Naive B cell (primary cell): ENCODE results near the gene MAOB. TPM values are rescaled to one million over a fixed set of nuclear protein-coding genes. Genes with fewer than 3 reads are reported as not detected.

ENCODE experiments used
- ATAC-seq, 2 donors: fragments of 150-1000 bp; cut with Tn5 transposase; 2 replicates each; pipeline ENCODE4 v1.10.0; 2021; ENCODE audit warnings: low read depth in 2 of 2, mild to moderate bottlenecking in 2 of 2, moderate library complexity in 2 of 2
- DNase-seq: peaks from one replicate; pipeline ENCODE4 v3.0.0; 2022
- H3K27ac Mint-ChIP-seq, 6 donors: one replicate each; pipeline ENCODE4 v1.8.0; 2020 to 2022; ENCODE audit warnings: mild to moderate bottlenecking in 6 of 6, mixed read lengths in 6 of 6, moderate library complexity in 5 of 6, inconsistent platforms in 2 of 6
- H3K27me3 Mint-ChIP-seq, 3 donors: one replicate each; pipeline ENCODE4 v1.8.0; 2021 to 2022; ENCODE audit warnings: mixed read lengths in 3 of 3, mild to moderate bottlenecking in 1 of 3
- H3K36me3 Mint-ChIP-seq, 2 donors: one replicate each; pipeline ENCODE4 v1.8.0; 2020 to 2022; ENCODE audit warnings: mixed read lengths in 2 of 2, inconsistent platforms in 1 of 2, mild to moderate bottlenecking in 1 of 2
- H3K4me1 Mint-ChIP-seq, 3 donors: one replicate each; pipeline ENCODE4 v1.8.0; 2020 to 2022; ENCODE audit warnings: mixed read lengths in 3 of 3, inconsistent platforms in 1 of 3, mild to moderate bottlenecking in 1 of 3, moderate library complexity in 1 of 3
- H3K4me3 Mint-ChIP-seq, 8 donors: one replicate each; pipeline ENCODE4 v1.8.0; 2020 to 2022; ENCODE audit warnings: mild to moderate bottlenecking in 8 of 8, mixed read lengths in 8 of 8, moderate library complexity in 8 of 8, inconsistent platforms in 2 of 8
- H3K9me3 Mint-ChIP-seq, 7 donors: one replicate each; pipeline ENCODE4 v1.8.0; 2020 to 2022; ENCODE audit warnings: mixed read lengths in 7 of 7, mild to moderate bottlenecking in 5 of 7, inconsistent platforms in 2 of 7, moderate library complexity in 1 of 7
- polyA plus RNA-seq, 6 donors: library from polyadenylated mRNA; unstranded; fragments of 300-500 nt; fragmentation: Illumina TruSeq; gene quantifications; one replicate each; pipeline ENCODE4 v1.2.3, GENCODE V29; 2021; ENCODE audit warnings: low read depth in 6 of 6

The MAOB gene
- polyA plus RNA-seq, 6 donors from 2014 or later = not detected

- peaks cover 0 to 10% (median 0%) of the 10 kb centered on the region in 3 donors for H3K4me1 Mint-ChIP-seq
- peaks cover 0 to 4% (median 0%) of the 10 kb centered on the region in 7 donors for H3K9me3 Mint-ChIP-seq
- H3K27ac Mint-ChIP-seq = no peak overlapping the region
- H3K27me3 Mint-ChIP-seq = peaks cover 14 to 43% (median 26%) of the 10 kb centered on the region in 3 donors
- H3K36me3 Mint-ChIP-seq = no peaks in the 10 kb centered on the region
- DNase-seq (no peak), ATAC-seq (no peak)
- no peak overlapping the region for H3K4me3 Mint-ChIP-seq
Measured at GRCh38 chrX:43878906-43879526, 3.2 kb downstream of the MAOB start.

- DNase-seq (no peak), ATAC-seq (peak in 1 of 2 donors; percentile 61)
- Mint-ChIP-seq H3K36me3 (no peaks in the 10 kb centered on the region), H3K9me3 (peaks cover 0 to 9% (median 3%) of the 10 kb centered on the region in 7 donors), H3K27ac (peak overlapping the region in 1 of 6 donors; percentile 16), H3K4me1 (peaks cover 0 to 7% (median 0%) of the 10 kb centered on the region in 3 donors), H3K4me3 (no peak overlapping the region), H3K27me3 (peaks cover 8 to 25% (median 18%) of the 10 kb centered on the region in 3 donors)
Measured at GRCh38 chrX:43876680-43877079, 5.6 kb downstream of the MAOB start.

GRCh38 chrX:43870758-43871419 lies 11.4 kb downstream of the MAOB start:
- H3K4me1 Mint-ChIP-seq = no peaks in the 10 kb centered on the region
- H3K36me3 Mint-ChIP-seq = no peaks in the 10 kb centered on the region
- DNase-seq = no peak
- H3K27ac Mint-ChIP-seq = no peak overlapping the region
- no peak for ATAC-seq
- peaks cover 0 to 8% (median 3%) of the 10 kb centered on the region in 7 donors for H3K9me3 Mint-ChIP-seq
- H3K4me3 Mint-ChIP-seq = no peak overlapping the region
- H3K27me3 Mint-ChIP-seq = peaks cover 0 to 28% (median 0%) of the 10 kb centered on the region in 3 donors

GRCh38 chrX:43870011-43870410 lies 12.2 kb downstream of the MAOB start:
- Mint-ChIP-seq H3K4me3 (no peak overlapping the region), H3K9me3 (peaks cover 0 to 8% (median 3%) of the 10 kb centered on the region in 7 donors), H3K4me1 (no peaks in the 10 kb centered on the region), H3K27ac (no peak overlapping the region), H3K27me3 (peaks cover 0 to 29% (median 0%) of the 10 kb centered on the region in 3 donors), H3K36me3 (no peaks in the 10 kb centered on the region)
- ATAC-seq (no peak), DNase-seq (no peak)

- no peak for DNase-seq
- Mint-ChIP-seq H3K9me3 (peaks cover 0 to 8% (median 3%) of the 10 kb centered on the region in 7 donors), H3K27ac (no peak overlapping the region), H3K4me1 (no peaks in the 10 kb centered on the region), H3K4me3 (no peak overlapping the region), H3K36me3 (no peaks in the 10 kb centered on the region), H3K27me3 (peaks cover 0 to 29% (median 0%) of the 10 kb centered on the region in 3 donors)
- no peak for ATAC-seq
Measured at GRCh38 chrX:43868791-43869190, 13.5 kb downstream of the MAOB start.

- ATAC-seq = no peak
- no peaks in the 10 kb centered on the region for H3K4me1 Mint-ChIP-seq
Measured at GRCh38 chrX:43866423-43866822, 15.8 kb downstream of the MAOB start.

GRCh38 chrX:43865791-43866190 lies 16.5 kb downstream of the MAOB start:
- no peak for DNase-seq
- peak overlapping the region in 1 of 6 donors; percentile 21 for H3K27ac Mint-ChIP-seq
- H3K9me3 Mint-ChIP-seq = peaks cover 0 to 1% (median 0%) of the 10 kb centered on the region in 7 donors
- no peak overlapping the region for H3K4me3 Mint-ChIP-seq
- no peaks in the 10 kb centered on the region for H3K4me1 Mint-ChIP-seq
- ATAC-seq = no peak
- H3K27me3 Mint-ChIP-seq = peaks cover 0 to 29% (median 0%) of the 10 kb centered on the region in 3 donors
- no peaks in the 10 kb centered on the region for H3K36me3 Mint-ChIP-seq

More at GRCh38 chrX:43866423-43866822, 15.8 kb downstream of the MAOB start:
- no peaks in the 10 kb centered on the region for H3K36me3 Mint-ChIP-seq
- H3K27me3 Mint-ChIP-seq = peaks cover 0 to 29% (median 0%) of the 10 kb centered on the region in 3 donors
- no peak overlapping the region for H3K4me3 Mint-ChIP-seq
- peaks cover 0 to 1% (median 0%) of the 10 kb centered on the region in 7 donors for H3K9me3 Mint-ChIP-seq
- DNase-seq = no peak
- H3K27ac Mint-ChIP-seq = no peak overlapping the region

GRCh38 chrX:43862434-43862833 lies 19.8 kb downstream of the MAOB start:
- no peak for ATAC-seq
- no peak for DNase-seq
- H3K36me3 Mint-ChIP-seq = no peaks in the 10 kb centered on the region
- H3K27ac Mint-ChIP-seq = no peak overlapping the region
- no peak overlapping the region for H3K4me3 Mint-ChIP-seq
- no peaks in the 10 kb centered on the region for H3K9me3 Mint-ChIP-seq
- no peaks in the 10 kb centered on the region for H3K4me1 Mint-ChIP-seq
- H3K27me3 Mint-ChIP-seq = peaks cover 0 to 22% (median 6%) of the 10 kb centered on the region in 3 donors

GRCh38 chrX:43861750-43862149 lies 20.5 kb downstream of the MAOB start:
- Mint-ChIP-seq H3K4me3 (no peak overlapping the region), H3K27me3 (peaks cover 0 to 16% (median 6%) of the 10 kb centered on the region in 3 donors), H3K27ac (no peak overlapping the region), H3K4me1 (no peaks in the 10 kb centered on the region), H3K36me3 (no peaks in the 10 kb centered on the region), H3K9me3 (no peaks in the 10 kb centered on the region)
- no peak for ATAC-seq
- DNase-seq = no peak

GRCh38 chrX:43860646-43861370 lies 21.4 kb downstream of the MAOB start:
- H3K27ac Mint-ChIP-seq = no peak overlapping the region
- DNase-seq (no peak), ATAC-seq (no peak)
- no peak overlapping the region for H3K4me3 Mint-ChIP-seq
- no peaks in the 10 kb centered on the region for H3K9me3 Mint-ChIP-seq
- H3K36me3 Mint-ChIP-seq = no peaks in the 10 kb centered on the region
- H3K27me3 Mint-ChIP-seq = peaks cover 0 to 6% (median 6%) of the 10 kb centered on the region in 3 donors
- H3K4me1 Mint-ChIP-seq = no peaks in the 10 kb centered on the region

- DNase-seq = no peak
- Mint-ChIP-seq H3K36me3 (no peaks in the 10 kb centered on the region), H3K4me3 (no peak overlapping the region), H3K27ac (no peak overlapping the region), H3K9me3 (peaks cover 0 to 4% (median 0%) of the 10 kb centered on the region in 7 donors), H3K27me3 (peaks cover 0 to 11% (median 3%) of the 10 kb centered on the region in 3 donors), H3K4me1 (no peaks in the 10 kb centered on the region)
- no peak for ATAC-seq
Measured at GRCh38 chrX:43853225-43853828, 28.9 kb downstream of the MAOB start.

- ATAC-seq = no peak
- no peak overlapping the region for H3K4me3 Mint-ChIP-seq
- no peak overlapping the region for H3K27ac Mint-ChIP-seq
- peaks cover 0 to 4% (median 0%) of the 10 kb centered on the region in 7 donors for H3K9me3 Mint-ChIP-seq
- no peaks in the 10 kb centered on the region for H3K36me3 Mint-ChIP-seq
- H3K27me3 Mint-ChIP-seq = peaks cover 0 to 9% (median 0%) of the 10 kb centered on the region in 3 donors
- no peak for DNase-seq
- no peaks in the 10 kb centered on the region for H3K4me1 Mint-ChIP-seq
Measured at GRCh38 chrX:43850629-43851028, 31.6 kb downstream of the MAOB start.

GRCh38 chrX:43849173-43849572 lies 33.1 kb downstream of the MAOB start:
- ATAC-seq = no peak
- H3K27ac Mint-ChIP-seq = no peak overlapping the region
- H3K27me3 Mint-ChIP-seq = peaks cover 0 to 9% (median 0%) of the 10 kb centered on the region in 3 donors
- H3K9me3 Mint-ChIP-seq = peaks cover 0 to 4% (median 0%) of the 10 kb centered on the region in 7 donors
- no peak overlapping the region for H3K4me3 Mint-ChIP-seq
- no peaks in the 10 kb centered on the region for H3K36me3 Mint-ChIP-seq
- H3K4me1 Mint-ChIP-seq = no peaks in the 10 kb centered on the region
- no peak for DNase-seq
